Keratinocyte (primary cell): ENCODE results near the gene CAST.

Experiments used
- EZH2 ChIP-seq: IDR thresholded peaks from one replicate; pipeline ENCODE4 v1.6.1; 2012; ENCODE audit warnings: inconsistent platforms, mild to moderate bottlenecking, low read length, moderate library complexity
- TF ChIP-seq, protein P1 (sequence below), 3 experiments: IDR thresholded peaks in 1 of 3; conservative IDR thresholded peaks in 1 of 3; optimal IDR thresholded peaks in 1 of 3; 2 replicates in 2 of 3; 3 replicates in 1 of 3; pipeline versions ENCODE3 to v1.5.1; 2011; ENCODE audit warnings: low read length in 3 of 3, mild to moderate bottlenecking in 3 of 3, moderate library complexity in 2 of 3, control low read depth in 1 of 3, inconsistent platforms in 1 of 3; ENCODE audit not compliant: insufficient read depth in 2 of 3; ENCODE audit errors: extremely low read depth in 1 of 3

DNA sequence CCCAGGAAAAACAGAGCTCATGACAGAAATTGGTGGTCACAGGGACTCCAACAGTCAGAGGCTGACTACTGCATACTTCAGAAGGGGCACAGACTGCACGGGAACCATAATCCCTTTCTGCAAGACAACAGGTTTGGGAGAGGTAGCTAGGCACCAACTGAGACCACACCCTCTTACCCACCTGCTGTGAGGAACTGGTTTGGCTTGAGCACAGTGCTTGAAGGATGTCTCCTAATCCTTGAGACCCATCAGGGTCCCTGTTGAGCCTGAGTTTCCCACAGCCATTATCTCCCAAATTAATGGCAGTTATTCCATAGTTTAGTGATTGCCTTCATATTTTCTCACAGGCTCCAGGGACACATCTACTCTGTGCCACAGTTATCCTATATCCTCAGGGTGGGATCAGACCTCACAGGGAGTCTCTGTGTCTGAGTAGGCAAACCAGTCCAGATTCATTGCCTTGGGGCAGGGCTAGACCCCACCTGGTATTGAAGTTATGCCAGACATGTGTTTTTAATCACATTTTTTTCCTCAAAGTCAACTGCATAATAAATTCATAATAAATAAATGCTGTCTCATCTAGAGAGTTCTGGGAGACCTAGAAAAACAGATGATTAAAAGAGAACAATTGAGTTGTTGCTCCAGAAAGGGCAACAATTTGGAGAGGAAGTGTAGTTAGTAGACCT is 9.3 kb upstream of the CAST start:
- TF ChIP-seq, protein P1, sequence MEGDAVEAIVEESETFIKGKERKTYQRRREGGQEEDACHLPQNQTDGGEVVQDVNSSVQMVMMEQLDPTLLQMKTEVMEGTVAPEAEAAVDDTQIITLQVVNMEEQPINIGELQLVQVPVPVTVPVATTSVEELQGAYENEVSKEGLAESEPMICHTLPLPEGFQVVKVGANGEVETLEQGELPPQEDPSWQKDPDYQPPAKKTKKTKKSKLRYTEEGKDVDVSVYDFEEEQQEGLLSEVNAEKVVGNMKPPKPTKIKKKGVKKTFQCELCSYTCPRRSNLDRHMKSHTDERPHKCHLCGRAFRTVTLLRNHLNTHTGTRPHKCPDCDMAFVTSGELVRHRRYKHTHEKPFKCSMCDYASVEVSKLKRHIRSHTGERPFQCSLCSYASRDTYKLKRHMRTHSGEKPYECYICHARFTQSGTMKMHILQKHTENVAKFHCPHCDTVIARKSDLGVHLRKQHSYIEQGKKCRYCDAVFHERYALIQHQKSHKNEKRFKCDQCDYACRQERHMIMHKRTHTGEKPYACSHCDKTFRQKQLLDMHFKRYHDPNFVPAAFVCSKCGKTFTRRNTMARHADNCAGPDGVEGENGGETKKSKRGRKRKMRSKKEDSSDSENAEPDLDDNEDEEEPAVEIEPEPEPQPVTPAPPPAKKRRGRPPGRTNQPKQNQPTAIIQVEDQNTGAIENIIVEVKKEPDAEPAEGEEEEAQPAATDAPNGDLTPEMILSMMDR (optimal IDR thresholded peaks at IDR 0.05 in 1 of 3, IDR thresholded peaks at IDR 0.05 in 1 of 3, conservative IDR thresholded peaks at IDR 0.05 in 1 of 3; ENCODE audit: extremely low read depth in 1 of 3, insufficient read depth in 2 of 3, low read length in 3 of 3), result no peak
- TF ChIP-seq EZH2, result no peak
